ENCODE results near the gene GPR12. TPM values are rescaled to one million over a fixed set of nuclear protein-coding genes. Genes with fewer than 3 reads are reported as not detected.

The GPR12 gene
- total RNA-seq (0.09 TPM), polyA plus RNA-seq (ENCODE audit: insufficient read depth in 1 of 8, insufficient read length in 8 of 8, low replicate concordance in 1 of 8) (under 1 TPM; 0.05 to 0.50 (median 0.20) TPM)
- long read RNA-seq, donor 1, result 0 reads
- long read RNA-seq, donor 2, partial matches to known transcripts, result 0 of 1 reads
- long read RNA-seq, donor 2, other reads (novel, unspliced or antisense), result 0 of 1 reads
- long read RNA-seq, donor 3, result 0 reads
- long read RNA-seq, donor 4, result 0 reads
- long read RNA-seq, donor 5, result 0 reads
- long read RNA-seq, donor 6, result 0 reads
- long read RNA-seq, donor 7, partial matches to known transcripts, result 0 of 1 reads
- long read RNA-seq, donor 7, other reads (novel, unspliced or antisense), result 0 of 1 reads
- long read RNA-seq, donor 8, result 0 reads
- long read RNA-seq, donor 9, result 0 reads
- long read RNA-seq, donor 10, result 0 reads
- long read RNA-seq, donor 11, result 0 reads

GRCh38 chr13:26759907-26760831, at the start of gene GPR12:
TSS of gene GPR12 (minus strand) at chr13:26760786. CDS start at chr13:26759827, 959 bp downstream.
- H3K27ac ChIP-seq (ENCODE audit: low read length), result no peak within 1 kb of the TSS
- under 1% methylated on average over 78 of the region's 87 CpGs for WGBS (ENCODE audit: insufficient coverage)
- H3K4me1 ChIP-seq (ENCODE audit: control insufficient read depth, insufficient read depth, low read length), result peaks cover 28% of the 10 kb centered on the region
- H3K4me3 ChIP-seq (ENCODE audit: low read length), result peak within 1 kb of the TSS; percentile 31
- peaks cover 46% of the 10 kb centered on the region for H3K27me3 ChIP-seq (ENCODE audit: control insufficient read depth, insufficient read depth, low read length)
- peak; percentile 47 for DNase-seq
- no peaks in the 10 kb centered on the region for H3K36me3 ChIP-seq (ENCODE audit: control insufficient read depth, insufficient read depth, low read length)
- H3K9me3 ChIP-seq (replicated peaks; ENCODE audit: control insufficient read depth, low read depth, low read length), result no peaks in the 10 kb centered on the region

GRCh38 chr13:26810095-26810494, 49.5 kb upstream of the GPR12 start:
- H3K4me3 ChIP-seq (ENCODE audit: low read length), result no peak overlapping the region
- no peaks in the 10 kb centered on the region for H3K9me3 ChIP-seq (replicated peaks; ENCODE audit: control insufficient read depth, low read depth, low read length)
- no peak overlapping the region for H3K27ac ChIP-seq (ENCODE audit: low read length)
- no peaks in the 10 kb centered on the region for H3K36me3 ChIP-seq (ENCODE audit: control insufficient read depth, insufficient read depth, low read length)
- WGBS (ENCODE audit: insufficient coverage), result no CpG with 5 or more reads among the region's 2 CpGs
- no peak for DNase-seq
- H3K27me3 ChIP-seq (ENCODE audit: control insufficient read depth, insufficient read depth, low read length), result no peaks in the 10 kb centered on the region
- no peaks in the 10 kb centered on the region for H3K4me1 ChIP-seq (ENCODE audit: control insufficient read depth, insufficient read depth, low read length)

- Histone ChIP-seq H3K27me3 (ENCODE audit: control insufficient read depth, insufficient read depth, low read length) (no peaks in the 10 kb centered on the region), H3K4me1 (ENCODE audit: control insufficient read depth, insufficient read depth, low read length) (no peaks in the 10 kb centered on the region), H3K4me3 (ENCODE audit: low read length) (no peak overlapping the region), H3K27ac (ENCODE audit: low read length) (no peak overlapping the region), H3K9me3 (replicated peaks; ENCODE audit: control insufficient read depth, low read depth, low read length) (no peaks in the 10 kb centered on the region), H3K36me3 (ENCODE audit: control insufficient read depth, insufficient read depth, low read length) (no peaks in the 10 kb centered on the region)
- DNase-seq, result no peak
Measured at GRCh38 chr13:26806891-26807290, 46.3 kb upstream of the GPR12 start.

- Histone ChIP-seq H3K4me3 (ENCODE audit: low read length) (no peak overlapping the region), H3K36me3 (ENCODE audit: control insufficient read depth, insufficient read depth, low read length) (no peaks in the 10 kb centered on the region), H3K9me3 (replicated peaks; ENCODE audit: control insufficient read depth, low read depth, low read length) (no peaks in the 10 kb centered on the region), H3K27me3 (ENCODE audit: control insufficient read depth, insufficient read depth, low read length) (peaks cover 11% of the 10 kb centered on the region), H3K4me1 (ENCODE audit: control insufficient read depth, insufficient read depth, low read length) (peaks cover 2% of the 10 kb centered on the region), H3K27ac (ENCODE audit: low read length) (no peak overlapping the region)
- DNase-seq, result no peak
- 93% methylated on average over 3 of the region's 3 CpGs for WGBS (ENCODE audit: insufficient coverage)
Measured at GRCh38 chr13:26787961-26788360, 27.4 kb upstream of the GPR12 start.

- H3K4me3 ChIP-seq (ENCODE audit: low read length), result no peak overlapping the region
- peaks cover 2% of the 10 kb centered on the region for H3K4me1 ChIP-seq (ENCODE audit: control insufficient read depth, insufficient read depth, low read length)
- H3K9me3 ChIP-seq (replicated peaks; ENCODE audit: control insufficient read depth, low read depth, low read length), result peaks cover 2% of the 10 kb centered on the region
- DNase-seq, result no peak
- peaks cover 11% of the 10 kb centered on the region for H3K27me3 ChIP-seq (ENCODE audit: control insufficient read depth, insufficient read depth, low read length)
- WGBS (ENCODE audit: insufficient coverage), result 20% methylated on average over 1 of the region's 2 CpGs
- H3K36me3 ChIP-seq (ENCODE audit: control insufficient read depth, insufficient read depth, low read length), result no peaks in the 10 kb centered on the region
- H3K27ac ChIP-seq (ENCODE audit: low read length), result no peak overlapping the region
Measured at GRCh38 chr13:26786651-26787295, 26.2 kb upstream of the GPR12 start.

- H3K36me3 ChIP-seq (ENCODE audit: control insufficient read depth, insufficient read depth, low read length), result no peaks in the 10 kb centered on the region
- DNase-seq, result peak; percentile 41
- WGBS (ENCODE audit: insufficient coverage), result 43% methylated on average over 8 of the region's 17 CpGs
- H3K9me3 ChIP-seq (replicated peaks; ENCODE audit: control insufficient read depth, low read depth, low read length), result peaks cover 2% of the 10 kb centered on the region
- H3K27me3 ChIP-seq (ENCODE audit: control insufficient read depth, insufficient read depth, low read length), result peaks cover 11% of the 10 kb centered on the region
- H3K27ac ChIP-seq (ENCODE audit: low read length), result no peak overlapping the region
- H3K4me1 ChIP-seq (ENCODE audit: control insufficient read depth, insufficient read depth, low read length), result peaks cover 2% of the 10 kb centered on the region
- no peak overlapping the region for H3K4me3 ChIP-seq (ENCODE audit: low read length)
Measured at GRCh38 chr13:26785838-26786630, 25.4 kb upstream of the GPR12 start.

GRCh38 chr13:26784704-26785639, 24.4 kb upstream of the GPR12 start:
- Histone ChIP-seq H3K4me1 (ENCODE audit: control insufficient read depth, insufficient read depth, low read length) (peaks cover 2% of the 10 kb centered on the region), H3K36me3 (ENCODE audit: control insufficient read depth, insufficient read depth, low read length) (no peaks in the 10 kb centered on the region), H3K27me3 (ENCODE audit: control insufficient read depth, insufficient read depth, low read length) (peaks cover 11% of the 10 kb centered on the region), H3K27ac (ENCODE audit: low read length) (no peak overlapping the region), H3K4me3 (ENCODE audit: low read length) (no peak overlapping the region), H3K9me3 (replicated peaks; ENCODE audit: control insufficient read depth, low read depth, low read length) (peaks cover 2% of the 10 kb centered on the region)
- WGBS (ENCODE audit: insufficient coverage), result 26% methylated on average over 11 of the region's 18 CpGs
- no peak for DNase-seq

- H3K36me3 ChIP-seq (ENCODE audit: control insufficient read depth, insufficient read depth, low read length), result no peaks in the 10 kb centered on the region
- peaks cover 6% of the 10 kb centered on the region for H3K27me3 ChIP-seq (ENCODE audit: control insufficient read depth, insufficient read depth, low read length)
- H3K4me1 ChIP-seq (ENCODE audit: control insufficient read depth, insufficient read depth, low read length), result no peaks in the 10 kb centered on the region
- WGBS (ENCODE audit: insufficient coverage), result 61% methylated on average over 2 of the region's 4 CpGs
- H3K9me3 ChIP-seq (replicated peaks; ENCODE audit: control insufficient read depth, low read depth, low read length), result peaks cover 2% of the 10 kb centered on the region
- H3K4me3 ChIP-seq (ENCODE audit: low read length), result no peak overlapping the region
- H3K27ac ChIP-seq (ENCODE audit: low read length), result no peak overlapping the region
- DNase-seq, result no peak
Measured at GRCh38 chr13:26780411-26780810, 19.8 kb upstream of the GPR12 start.

- Histone ChIP-seq H3K4me1 (ENCODE audit: control insufficient read depth, insufficient read depth, low read length) (no peaks in the 10 kb centered on the region), H3K9me3 (replicated peaks; ENCODE audit: control insufficient read depth, low read depth, low read length) (peaks cover 2% of the 10 kb centered on the region), H3K4me3 (ENCODE audit: low read length) (no peak overlapping the region), H3K27me3 (ENCODE audit: control insufficient read depth, insufficient read depth, low read length) (no peaks in the 10 kb centered on the region), H3K27ac (ENCODE audit: low read length) (no peak overlapping the region), H3K36me3 (ENCODE audit: control insufficient read depth, insufficient read depth, low read length) (no peaks in the 10 kb centered on the region)
- no peak for DNase-seq
- WGBS (ENCODE audit: insufficient coverage), result 100% methylated on average over 1 of the region's 4 CpGs
Measured at GRCh38 chr13:26779321-26779720, 18.7 kb upstream of the GPR12 start.

All from muscle of leg (tissue), 16 donors.